ENCODE results near the gene RAI1.

RAI1 gene

DNA sequence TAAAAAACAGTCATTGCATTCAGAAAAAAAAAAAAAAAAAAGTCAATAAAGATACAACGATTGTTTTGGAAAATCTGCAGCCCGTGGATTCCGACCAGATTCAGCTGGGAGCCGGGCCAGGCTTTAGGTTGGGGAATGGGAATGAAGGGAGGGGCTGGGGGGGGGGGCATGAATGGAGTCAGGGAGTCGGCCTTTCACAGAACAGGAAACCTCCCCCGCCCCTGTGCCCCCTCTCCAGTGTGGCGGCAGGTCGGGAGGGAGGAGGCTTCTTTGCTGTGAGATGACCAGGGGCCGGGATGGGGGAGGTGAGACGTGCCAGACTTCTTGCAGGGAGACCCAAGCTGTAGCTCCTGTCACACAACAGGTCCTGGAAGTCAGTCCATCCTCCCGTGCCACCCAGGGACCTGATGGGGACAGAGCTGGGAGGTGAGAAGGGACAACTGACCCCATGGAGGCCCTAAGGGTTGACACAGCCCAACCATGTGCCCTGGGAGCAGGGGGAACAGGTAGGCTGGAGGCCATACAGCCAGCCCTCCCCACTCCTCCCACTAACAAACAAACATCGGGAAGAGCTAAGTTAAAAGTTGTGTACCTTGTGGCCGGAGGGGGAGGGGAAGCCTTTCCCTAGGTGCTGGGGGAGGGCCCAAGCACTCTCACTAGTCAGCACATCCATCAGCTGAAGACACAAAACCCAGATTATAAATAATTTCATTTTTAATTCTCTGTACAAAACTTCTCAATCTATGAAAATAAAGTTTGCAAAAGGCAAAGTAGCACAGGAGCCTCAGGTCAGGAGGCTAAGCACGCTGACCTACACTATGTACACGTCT lies 130.3 kb downstream of the RAI1 start:
- DNase-seq (ENCODE audit: low read depth), result no peak
- no peak overlapping the region for H3K9ac ChIP-seq (ENCODE audit: low read length)
- no peak overlapping the region for H3K4me3 ChIP-seq (ENCODE audit: low read length)

DNA sequence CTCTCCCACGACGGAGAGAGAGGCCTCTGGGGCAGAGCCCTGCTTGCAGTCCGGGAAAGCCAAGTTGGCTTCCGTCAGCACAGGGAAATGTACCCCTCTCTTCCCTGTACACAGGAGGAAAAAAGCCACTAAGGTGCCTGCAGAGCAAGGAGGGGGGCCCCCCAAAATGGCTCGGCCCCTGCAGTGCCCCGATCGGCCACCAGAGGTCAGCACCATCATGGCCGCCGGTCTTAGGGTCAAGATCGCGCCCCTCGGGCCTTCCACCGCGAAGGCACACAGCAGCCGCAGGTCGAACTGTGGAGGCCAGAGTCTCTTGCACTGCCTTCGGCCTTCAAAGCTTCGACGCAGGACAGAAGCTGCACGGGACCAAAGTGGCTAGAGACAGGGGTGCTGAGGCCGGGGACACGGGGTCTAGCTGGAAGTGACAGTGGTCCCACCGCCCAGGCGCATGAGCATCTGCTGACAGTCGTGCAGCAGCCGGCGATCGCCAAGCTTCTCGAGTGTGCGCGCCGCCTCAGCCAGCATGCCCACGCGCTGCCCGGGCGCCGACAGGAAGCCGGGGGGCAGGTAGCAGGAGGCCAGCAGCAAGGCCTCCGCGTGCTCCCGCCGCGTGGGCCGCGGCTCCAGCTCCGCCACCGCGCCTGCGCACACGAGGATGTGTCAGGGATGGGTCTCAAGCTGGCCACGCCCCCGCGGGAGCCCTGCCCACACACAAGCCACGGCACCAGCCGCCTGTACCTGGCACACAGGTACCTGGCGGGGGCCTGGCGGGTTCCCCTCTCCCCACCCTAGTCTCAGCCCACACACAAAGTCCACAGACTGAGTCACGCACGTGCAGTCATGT lies 131.2 kb downstream of the RAI1 start:
- Histone ChIP-seq H3K9ac (ENCODE audit: low read length) (no peak overlapping the region), H3K27me3 (replicated peaks; ENCODE audit: control insufficient read depth, insufficient read depth, low read length) (no peaks in the 10 kb centered on the region), H3K4me3 (ENCODE audit: low read length) (no peak overlapping the region), H3K9me3 (ENCODE audit: control insufficient read depth, low read length) (no peaks in the 10 kb centered on the region), H3K4me1 (ENCODE audit: control insufficient read depth, insufficient read depth, low read length) (peaks cover 19% of the 10 kb centered on the region), H3K36me3 (ENCODE audit: control insufficient read depth, insufficient read depth, low read length, severe bottlenecking) (peaks cover 58% of the 10 kb centered on the region)
- DNase-seq (ENCODE audit: low read depth), result peak; percentile 71

More for the DNA sequence above, 130.3 kb downstream of the RAI1 start:
- Histone ChIP-seq H3K9me3 (ENCODE audit: control insufficient read depth, low read length) (no peaks in the 10 kb centered on the region), H3K36me3 (ENCODE audit: control insufficient read depth, insufficient read depth, low read length, severe bottlenecking) (peaks cover 50% of the 10 kb centered on the region), H3K27me3 (replicated peaks; ENCODE audit: control insufficient read depth, insufficient read depth, low read length) (no peaks in the 10 kb centered on the region), H3K4me1 (ENCODE audit: control insufficient read depth, insufficient read depth, low read length) (peaks cover 19% of the 10 kb centered on the region)

DNA sequence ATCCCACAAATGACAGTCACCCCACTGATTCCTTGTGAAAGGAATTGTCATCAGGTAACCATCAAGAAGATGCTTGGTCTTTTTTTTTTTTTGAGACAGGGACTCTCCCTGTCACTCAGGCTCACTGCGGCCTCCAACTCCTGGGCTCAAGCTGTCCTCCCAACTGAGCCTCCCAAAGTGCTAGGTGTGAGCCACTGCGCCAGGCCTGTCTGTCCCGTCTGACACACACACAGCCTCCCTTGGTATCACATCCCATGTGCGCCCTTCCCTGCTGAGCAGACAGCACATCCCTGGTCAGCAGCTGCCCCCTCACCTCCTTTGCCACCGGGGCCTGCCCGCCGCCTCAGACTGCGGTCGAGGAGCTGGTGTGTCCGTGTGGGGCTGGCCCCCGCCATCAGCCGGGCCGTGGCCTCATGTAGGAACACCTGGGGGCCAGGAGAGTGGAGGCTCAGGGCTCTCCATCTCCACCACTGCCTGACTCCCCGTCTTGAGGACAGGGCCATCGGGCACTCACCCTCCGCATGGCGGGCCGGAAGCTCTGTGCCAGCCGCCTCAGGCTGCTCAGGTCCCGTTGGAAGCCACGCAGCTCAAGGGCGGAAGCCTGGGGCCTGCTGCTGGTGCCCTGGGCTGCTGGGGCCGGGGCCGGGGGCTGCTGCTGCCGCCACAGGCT lies 131.9 kb downstream of the RAI1 start:
- Histone ChIP-seq H3K27me3 (replicated peaks; ENCODE audit: control insufficient read depth, insufficient read depth, low read length) (no peaks in the 10 kb centered on the region), H3K9me3 (ENCODE audit: control insufficient read depth, low read length) (no peaks in the 10 kb centered on the region), H3K4me3 (ENCODE audit: low read length) (no peak overlapping the region), H3K36me3 (ENCODE audit: control insufficient read depth, insufficient read depth, low read length, severe bottlenecking) (peaks cover 63% of the 10 kb centered on the region), H3K9ac (ENCODE audit: low read length) (no peak overlapping the region), H3K4me1 (ENCODE audit: control insufficient read depth, insufficient read depth, low read length) (peaks cover 22% of the 10 kb centered on the region)
- no peak for DNase-seq (ENCODE audit: low read depth)

DNA sequence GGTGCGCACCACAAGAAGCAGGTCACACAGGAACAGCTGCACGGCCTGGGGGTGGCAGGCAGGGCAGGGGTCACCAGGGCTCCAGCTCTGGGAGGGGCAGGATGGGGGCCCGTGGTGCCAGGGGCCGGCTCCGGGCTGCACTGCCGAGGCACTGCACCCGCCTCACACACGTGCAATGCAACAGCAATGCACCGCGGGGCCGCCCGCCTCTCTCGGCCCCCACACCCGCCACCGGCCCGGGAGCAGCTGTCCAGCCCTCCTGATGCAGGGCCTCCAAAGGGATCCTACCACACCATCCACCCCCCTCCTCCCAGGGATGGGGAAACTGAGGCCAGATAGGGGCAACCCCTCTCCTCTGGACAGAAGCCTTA lies 132.5 kb downstream of the RAI1 start:
- Histone ChIP-seq H3K36me3 (ENCODE audit: control insufficient read depth, insufficient read depth, low read length, severe bottlenecking) (peaks cover 69% of the 10 kb centered on the region), H3K4me3 (ENCODE audit: low read length) (no peak overlapping the region), H3K4me1 (ENCODE audit: control insufficient read depth, insufficient read depth, low read length) (peaks cover 26% of the 10 kb centered on the region), H3K9ac (ENCODE audit: low read length) (no peak overlapping the region), H3K27me3 (replicated peaks; ENCODE audit: control insufficient read depth, insufficient read depth, low read length) (no peaks in the 10 kb centered on the region), H3K9me3 (ENCODE audit: control insufficient read depth, low read length) (no peaks in the 10 kb centered on the region)
- DNase-seq (ENCODE audit: low read depth), result no peak

DNA sequence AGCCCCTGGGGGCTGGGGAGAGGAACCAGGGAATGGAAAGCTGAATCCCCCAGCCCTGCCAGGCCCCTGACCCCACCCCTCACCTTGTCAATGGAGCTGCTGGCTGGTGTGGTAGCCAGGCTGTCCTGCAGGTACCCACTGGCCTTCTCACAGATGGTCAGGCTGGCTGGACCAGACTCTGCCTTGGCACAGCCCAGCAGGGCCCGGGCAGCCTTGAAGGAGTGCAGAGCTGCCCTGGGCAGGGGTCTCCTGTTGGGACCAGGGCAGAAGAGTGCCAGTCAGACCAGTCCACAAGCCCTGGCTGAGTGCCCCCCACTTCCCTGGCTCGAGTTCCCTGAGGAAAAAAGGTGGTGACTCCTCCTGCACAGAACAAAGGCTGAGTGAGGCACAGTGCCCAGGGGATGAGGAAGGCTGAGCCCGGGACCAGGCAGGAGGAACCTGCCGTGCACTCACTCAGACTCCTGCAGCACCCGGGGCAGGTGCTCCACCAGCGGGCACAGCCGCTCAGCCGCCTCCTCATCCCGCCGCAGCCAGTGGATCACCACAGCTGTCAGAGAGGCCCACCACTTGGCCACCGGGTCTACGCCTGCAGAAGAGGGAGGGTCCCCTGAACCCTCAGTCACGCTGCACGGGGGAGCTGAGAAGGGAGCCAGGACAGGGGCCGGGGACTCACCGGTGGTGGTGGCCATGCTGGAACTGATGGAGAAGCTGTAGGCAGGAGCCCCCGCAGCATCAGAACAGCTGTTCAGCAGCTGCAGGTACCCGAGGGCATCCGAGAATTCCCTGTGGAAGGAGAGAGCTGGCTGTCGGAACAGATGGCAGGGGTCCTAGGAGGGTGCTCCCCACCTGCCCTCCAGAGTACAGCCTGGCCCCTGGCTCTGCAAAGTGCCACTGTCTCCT lies 133.2 kb downstream of the RAI1 start:
- peak overlapping the region; percentile 54 for H3K9ac ChIP-seq (ENCODE audit: low read length)
- no peaks in the 10 kb centered on the region for H3K9me3 ChIP-seq (ENCODE audit: control insufficient read depth, low read length)
- peaks cover 76% of the 10 kb centered on the region for H3K36me3 ChIP-seq (ENCODE audit: control insufficient read depth, insufficient read depth, low read length, severe bottlenecking)
- H3K4me1 ChIP-seq (ENCODE audit: control insufficient read depth, insufficient read depth, low read length), result peaks cover 29% of the 10 kb centered on the region
- no peak overlapping the region for H3K4me3 ChIP-seq (ENCODE audit: low read length)
- DNase-seq (ENCODE audit: low read depth), result no peak
- no peaks in the 10 kb centered on the region for H3K27me3 ChIP-seq (replicated peaks; ENCODE audit: control insufficient read depth, insufficient read depth, low read length)

DNA sequence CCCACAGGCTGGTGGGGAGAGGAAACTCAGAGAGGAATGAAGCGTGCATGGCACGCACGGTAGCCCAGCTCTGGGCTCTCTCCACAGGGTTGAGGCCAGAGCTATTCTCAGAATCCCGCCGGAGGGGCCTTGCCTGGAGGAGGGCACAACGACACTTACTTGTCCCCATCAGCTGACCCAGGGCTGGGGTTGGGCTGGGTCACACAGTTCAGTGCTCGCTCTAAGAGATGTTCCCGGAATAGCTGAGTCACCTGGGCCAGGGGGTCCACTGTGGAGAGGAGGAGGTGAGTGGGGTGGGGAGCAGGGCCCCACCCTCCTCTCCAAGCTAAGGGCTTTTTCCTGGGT lies 133.8 kb downstream of the RAI1 start:
- H3K9me3 ChIP-seq (ENCODE audit: control insufficient read depth, low read length), result no peaks in the 10 kb centered on the region
- no peak overlapping the region for H3K4me3 ChIP-seq (ENCODE audit: low read length)
- peaks cover 34% of the 10 kb centered on the region for H3K4me1 ChIP-seq (ENCODE audit: control insufficient read depth, insufficient read depth, low read length)
- peak overlapping the region; percentile 54 for H3K9ac ChIP-seq (ENCODE audit: low read length)
- no peaks in the 10 kb centered on the region for H3K27me3 ChIP-seq (replicated peaks; ENCODE audit: control insufficient read depth, insufficient read depth, low read length)
- no peak for DNase-seq (ENCODE audit: low read depth)
- peaks cover 82% of the 10 kb centered on the region for H3K36me3 ChIP-seq (ENCODE audit: control insufficient read depth, insufficient read depth, low read length, severe bottlenecking)

DNA sequence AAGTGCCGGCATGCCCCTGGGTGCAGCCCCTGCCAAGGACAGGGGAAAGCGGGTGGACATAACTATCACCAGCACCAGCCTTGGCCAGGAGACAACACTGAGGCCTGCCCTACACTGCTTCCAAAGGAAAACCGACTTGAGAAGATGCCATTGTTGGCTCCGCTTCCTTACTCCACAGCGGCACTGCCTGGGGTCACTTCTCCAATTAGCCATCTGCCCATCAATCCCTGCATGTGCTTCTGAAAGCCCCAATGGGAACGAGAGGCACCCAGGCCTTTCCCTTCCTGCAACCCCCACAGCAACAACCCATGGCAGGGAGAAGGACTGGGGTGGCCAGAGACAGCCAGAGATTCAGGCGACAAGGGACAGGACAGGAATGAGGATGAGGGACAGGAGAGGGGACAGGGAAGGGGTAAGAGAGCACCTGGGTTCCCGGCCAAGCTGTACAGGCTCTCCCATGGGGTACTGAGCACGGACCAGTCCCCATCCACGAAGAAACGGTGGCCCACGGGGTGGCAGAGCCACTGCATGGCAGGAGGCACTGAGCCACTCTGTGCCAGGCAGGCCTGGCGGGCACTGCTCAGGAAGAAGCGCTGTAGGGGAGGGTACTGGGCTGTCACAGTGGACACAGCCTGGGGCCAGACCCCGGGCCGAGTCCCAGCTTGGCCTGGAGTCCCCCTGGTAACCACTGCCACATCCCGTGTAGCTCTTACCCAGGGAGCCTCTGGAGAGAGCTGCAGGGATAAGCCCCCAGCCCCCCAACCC lies 134.4 kb downstream of the RAI1 start:
- DNase-seq (ENCODE audit: low read depth), result no peak
- H3K4me3 ChIP-seq (ENCODE audit: low read length), result no peak overlapping the region
- H3K27me3 ChIP-seq (replicated peaks; ENCODE audit: control insufficient read depth, insufficient read depth, low read length), result no peaks in the 10 kb centered on the region
- H3K9ac ChIP-seq (ENCODE audit: low read length), result peak overlapping the region; percentile 54
- H3K36me3 ChIP-seq (ENCODE audit: control insufficient read depth, insufficient read depth, low read length, severe bottlenecking), result peaks cover 88% of the 10 kb centered on the region
- peaks cover 34% of the 10 kb centered on the region for H3K4me1 ChIP-seq (ENCODE audit: control insufficient read depth, insufficient read depth, low read length)
- no peaks in the 10 kb centered on the region for H3K9me3 ChIP-seq (ENCODE audit: control insufficient read depth, low read length)

DNA sequence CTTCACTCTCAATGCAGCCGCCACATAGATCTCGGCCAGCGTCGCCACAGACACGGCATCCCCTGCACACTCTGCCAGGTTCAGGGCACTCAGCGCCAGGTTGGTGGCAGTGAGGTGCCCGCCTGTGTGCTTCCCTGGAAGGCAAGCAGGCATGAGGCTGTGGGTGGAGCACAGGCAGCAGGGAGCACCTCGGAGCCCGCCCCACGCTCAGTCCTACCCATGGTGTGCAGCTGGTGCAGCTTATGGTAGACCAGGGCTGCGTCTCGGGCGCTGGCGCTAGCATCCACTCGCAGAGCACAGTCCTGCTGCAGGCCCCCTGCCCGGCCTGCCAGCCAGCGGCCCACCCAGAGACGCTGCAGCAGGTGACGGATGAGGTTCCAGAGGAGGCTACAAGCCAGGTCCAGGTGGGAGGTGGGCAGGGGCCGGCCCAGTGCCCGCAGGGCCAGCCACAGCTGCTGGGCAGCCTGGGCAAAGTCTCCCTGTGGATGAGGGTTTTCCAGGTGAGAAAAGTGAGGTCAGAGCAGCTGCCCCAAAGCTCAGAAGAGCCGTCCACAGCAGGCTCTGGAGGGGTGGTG lies 135.1 kb downstream of the RAI1 start:
- Histone ChIP-seq H3K4me1 (ENCODE audit: control insufficient read depth, insufficient read depth, low read length) (peaks cover 37% of the 10 kb centered on the region), H3K36me3 (ENCODE audit: control insufficient read depth, insufficient read depth, low read length, severe bottlenecking) (peaks cover 93% of the 10 kb centered on the region), H3K27me3 (replicated peaks; ENCODE audit: control insufficient read depth, insufficient read depth, low read length) (no peaks in the 10 kb centered on the region), H3K9me3 (ENCODE audit: control insufficient read depth, low read length) (no peaks in the 10 kb centered on the region), H3K4me3 (ENCODE audit: low read length) (no peak overlapping the region), H3K9ac (ENCODE audit: low read length) (no peak overlapping the region)
- no peak for DNase-seq (ENCODE audit: low read depth)

DNA sequence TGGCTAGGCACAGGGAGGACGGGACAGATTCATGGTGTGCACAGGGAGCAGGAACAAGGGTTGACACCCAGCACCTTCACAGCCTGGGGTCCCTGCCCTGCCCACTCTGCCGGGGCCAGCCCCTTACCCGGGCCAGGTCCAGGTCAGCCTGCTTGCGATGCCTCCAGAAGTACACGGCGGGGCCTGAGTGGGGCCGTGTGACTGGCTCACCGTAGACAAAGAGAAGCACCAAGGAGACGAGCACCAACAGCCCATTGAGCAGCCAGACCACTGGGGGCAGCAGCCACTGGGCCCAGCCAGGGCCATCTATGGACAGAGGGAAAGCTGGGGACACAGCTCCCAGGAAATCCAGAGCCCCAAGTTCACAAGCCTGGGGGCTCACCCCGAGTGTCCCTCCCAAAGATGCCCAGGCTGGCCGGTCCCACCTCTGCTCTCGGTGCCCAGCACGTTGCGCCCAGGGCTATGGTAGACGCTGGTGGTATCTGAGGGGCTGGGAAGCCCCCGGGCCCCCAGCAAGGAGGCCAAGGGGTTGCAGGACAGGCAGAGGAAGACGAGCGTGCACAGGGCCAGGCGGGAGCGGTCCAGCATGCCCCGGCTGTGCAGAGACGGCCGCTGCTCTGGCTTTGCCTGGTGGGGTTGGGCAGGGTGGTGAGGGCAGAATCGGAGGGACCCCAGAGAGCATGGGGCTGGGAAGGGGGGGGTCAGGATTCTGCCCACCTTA lies 135.7 kb downstream of the RAI1 start:
- peaks cover 90% of the 10 kb centered on the region for H3K36me3 ChIP-seq (ENCODE audit: control insufficient read depth, insufficient read depth, low read length, severe bottlenecking)
- no peak for DNase-seq (ENCODE audit: low read depth)
- no peaks in the 10 kb centered on the region for H3K9me3 ChIP-seq (ENCODE audit: control insufficient read depth, low read length)
- H3K4me1 ChIP-seq (ENCODE audit: control insufficient read depth, insufficient read depth, low read length), result peaks cover 44% of the 10 kb centered on the region
- H3K4me3 ChIP-seq (ENCODE audit: low read length), result no peak overlapping the region
- no peaks in the 10 kb centered on the region for H3K27me3 ChIP-seq (replicated peaks; ENCODE audit: control insufficient read depth, insufficient read depth, low read length)
- no peak overlapping the region for H3K9ac ChIP-seq (ENCODE audit: low read length)
